Activated CD4-positive, alpha-beta memory T cell treated with anti-CD3 and anti-CD28 coated beads for 36 hours (primary cell): ENCODE results near the gene SLC4A2. TPM values are rescaled to one million over a fixed set of nuclear protein-coding genes. Genes with fewer than 3 reads are reported as not detected.

ENCODE experiments used
- CTCF ChIA-PET: fragments of 350-600 bp; sonication (Branson Sonifier 250); formaldehyde crosslinking; loops from one replicate; lab custom pipeline; 2021; ENCODE audit warnings: antibody characterized with exemption, inconsistent platforms; lab: Charles Lee
- POLR2A ChIA-PET: fragments of 350-600 bp; sonication (Branson Sonifier 250); formaldehyde crosslinking; loops from one replicate; lab custom pipeline; 2021; ENCODE audit warnings: antibody characterized with exemption; lab: Charles Lee
- DNase-seq: peaks from one replicate; pipeline ENCODE4 v3.0.0-alpha.2; 2020
- H3K27ac Mint-ChIP-seq: one replicate; pipeline ENCODE4 v1.8.0; 2021; ENCODE audit warnings: mixed read lengths
- H3K27me3 Mint-ChIP-seq: one replicate; pipeline ENCODE4 v1.8.0; 2021; ENCODE audit warnings: mixed read lengths
- H3K36me3 Mint-ChIP-seq: one replicate; pipeline ENCODE4 v1.8.0; 2021; ENCODE audit warnings: mixed read lengths
- H3K4me1 Mint-ChIP-seq: one replicate; pipeline ENCODE4 v1.8.0; 2021; ENCODE audit warnings: low read depth, mixed read lengths
- H3K4me3 Mint-ChIP-seq: one replicate; pipeline ENCODE4 v1.8.0; 2021; ENCODE audit warnings: mild to moderate bottlenecking, mixed read lengths
- H3K9me3 Mint-ChIP-seq: one replicate; pipeline ENCODE4 v1.8.0; 2021; ENCODE audit warnings: mixed read lengths
- intact Hi-C: fragments of 100-400 bp; cut with micrococcal nuclease; formaldehyde crosslinking; loops from one replicate; pipeline ENCODE4 v1.15.1; 2023
- total RNA-seq, 2 experiments: library from RNA; stranded (reverse); gene quantifications; one replicate each; pipeline ENCODE4 v1.2.3, GENCODE V29; 2021

The SLC4A2 gene
- total RNA-seq, 2 experiments from 2014 or later, result 46.7 to 50.5 TPM

- H3K4me3 Mint-ChIP-seq, result no peak overlapping the region
- no peaks in the 10 kb centered on the region for H3K4me1 Mint-ChIP-seq
- no peaks in the 10 kb centered on the region for H3K27me3 Mint-ChIP-seq
- ChIA-PET POLR2A (interaction anchor here (0.9 to 1.8 kb wide), 3 partner anchors 8 to 12 kb away, joined by 3 to 5 read pairs (median 4); partner anchors contain the start of gene FASTK), CTCF (interaction anchor here (0.6 to 1.3 kb wide), 5 partner anchors 9 to 56 kb away, joined by 3 read pairs; no protein-coding TSS in a partner anchor)
- H3K9me3 Mint-ChIP-seq, result no peaks in the 10 kb centered on the region
- peaks cover 24% of the 10 kb centered on the region for H3K36me3 Mint-ChIP-seq
- no peak overlapping the region for H3K27ac Mint-ChIP-seq
- no peak for DNase-seq
- intact Hi-C loops, result no loop called here
Measured at GRCh38 chr7:151068069-151068773, 8.8 kb downstream of the SLC4A2 start.

- H3K9me3 Mint-ChIP-seq, result no peaks in the 10 kb centered on the region
- no peak for DNase-seq
- no peaks in the 10 kb centered on the region for H3K27me3 Mint-ChIP-seq
- peaks cover 26% of the 10 kb centered on the region for H3K36me3 Mint-ChIP-seq
- no peaks in the 10 kb centered on the region for H3K4me1 Mint-ChIP-seq
- no peak overlapping the region for H3K27ac Mint-ChIP-seq
- ChIA-PET POLR2A (no interaction called here), CTCF (no interaction called here)
- no peak overlapping the region for H3K4me3 Mint-ChIP-seq
- intact Hi-C loops, result no loop called here
Measured at GRCh38 chr7:151069841-151070573, 10.6 kb downstream of the SLC4A2 start.

- CTCF ChIA-PET, result interaction anchor here (0.6 kb wide), 1 partner anchor 42 kb away, joined by 3 read pairs; the partner anchor contains the start of gene ABCB8
- POLR2A ChIA-PET, result interaction anchor here (1.3 kb wide), 1 partner anchor 10 kb away, joined by 4 read pairs; no protein-coding TSS in a partner anchor
Measured at GRCh38 chr7:151070574-151070960, 11.2 kb downstream of the SLC4A2 start.

GRCh38 chr7:151071032-151071866 lies 11.9 kb downstream of the SLC4A2 start:
- ChIA-PET CTCF (interaction anchor here (0.6 to 0.7 kb wide), 2 partner anchors 43 to 85 kb away, joined by 3 read pairs; partner anchors contain the start of gene ABCB8), POLR2A (interaction anchor here (1.3 kb wide), 1 partner anchor 11 kb away, joined by 4 read pairs; no protein-coding TSS in a partner anchor)
- intact Hi-C loops, result no loop called here

More at GRCh38 chr7:151070574-151070960, 11.2 kb downstream of the SLC4A2 start:
- H3K27ac Mint-ChIP-seq, result no peak overlapping the region
- H3K9me3 Mint-ChIP-seq, result no peaks in the 10 kb centered on the region
- intact Hi-C loops, result no loop called here
- peaks cover 23% of the 10 kb centered on the region for H3K36me3 Mint-ChIP-seq
- H3K4me3 Mint-ChIP-seq, result no peak overlapping the region
- H3K27me3 Mint-ChIP-seq, result no peaks in the 10 kb centered on the region
- DNase-seq, result no peak
- H3K4me1 Mint-ChIP-seq, result no peaks in the 10 kb centered on the region

GRCh38 chr7:151073990-151074389 lies 14.6 kb downstream of the SLC4A2 start:
- DNase-seq, result no peak
- ChIA-PET CTCF (no interaction called here), POLR2A (no interaction called here)
- Mint-ChIP-seq H3K27me3 (no peaks in the 10 kb centered on the region), H3K36me3 (peaks cover 25% of the 10 kb centered on the region), H3K4me3 (no peak overlapping the region), H3K4me1 (peaks cover 7% of the 10 kb centered on the region), H3K27ac (no peak overlapping the region), H3K9me3 (no peaks in the 10 kb centered on the region)
- intact Hi-C loops, result no loop called here

More at GRCh38 chr7:151071032-151071866, 11.9 kb downstream of the SLC4A2 start:
- no peaks in the 10 kb centered on the region for H3K4me1 Mint-ChIP-seq
- H3K9me3 Mint-ChIP-seq, result no peaks in the 10 kb centered on the region
- H3K27ac Mint-ChIP-seq, result no peak overlapping the region
- peaks cover 26% of the 10 kb centered on the region for H3K36me3 Mint-ChIP-seq
- no peak overlapping the region for H3K4me3 Mint-ChIP-seq
- H3K27me3 Mint-ChIP-seq, result no peaks in the 10 kb centered on the region
- no peak for DNase-seq

GRCh38 chr7:151074817-151075661 lies 15.7 kb downstream of the SLC4A2 start:
- Mint-ChIP-seq H3K36me3 (peaks cover 22% of the 10 kb centered on the region), H3K27me3 (no peaks in the 10 kb centered on the region), H3K4me3 (no peak overlapping the region), H3K9me3 (no peaks in the 10 kb centered on the region), H3K27ac (peak overlapping the region; percentile 5), H3K4me1 (peaks cover 16% of the 10 kb centered on the region)
- CTCF ChIA-PET, result no interaction called here
- POLR2A ChIA-PET, result no interaction called here
- intact Hi-C loops, result no loop called here
- DNase-seq, result no peak

GRCh38 chr7:151075662-151075971 lies 16.2 kb downstream of the SLC4A2 start:
- intact Hi-C loops, result no loop called here
- Mint-ChIP-seq H3K9me3 (no peaks in the 10 kb centered on the region), H3K27me3 (no peaks in the 10 kb centered on the region), H3K4me3 (no peak overlapping the region), H3K27ac (no peak overlapping the region), H3K36me3 (peaks cover 21% of the 10 kb centered on the region), H3K4me1 (peaks cover 16% of the 10 kb centered on the region)
- CTCF ChIA-PET, result no interaction called here
- POLR2A ChIA-PET, result no interaction called here
- DNase-seq, result no peak

- ChIA-PET CTCF (no interaction called here), POLR2A (interaction anchor here (1.1 kb wide), 1 partner anchor 8 kb away, joined by 3 read pairs; no protein-coding TSS in a partner anchor)
- intact Hi-C loops, result no loop called here
- Mint-ChIP-seq H3K27ac (no peak overlapping the region), H3K27me3 (no peaks in the 10 kb centered on the region), H3K4me1 (peaks cover 16% of the 10 kb centered on the region), H3K4me3 (no peak overlapping the region), H3K9me3 (no peaks in the 10 kb centered on the region), H3K36me3 (peaks cover 18% of the 10 kb centered on the region)
- no peak for DNase-seq
Measured at GRCh38 chr7:151075978-151076426, 16.6 kb downstream of the SLC4A2 start.

GRCh38 chr7:151076863-151077704 lies 17.7 kb downstream of the SLC4A2 start:
- H3K36me3 Mint-ChIP-seq, result peaks cover 16% of the 10 kb centered on the region
- no peaks in the 10 kb centered on the region for H3K27me3 Mint-ChIP-seq
- H3K27ac Mint-ChIP-seq, result no peak overlapping the region
- H3K9me3 Mint-ChIP-seq, result no peaks in the 10 kb centered on the region
- no peak overlapping the region for H3K4me3 Mint-ChIP-seq
- ChIA-PET POLR2A (interaction anchor here (0.8 to 1.8 kb wide), 4 partner anchors 9 to 16 kb away, joined by 3 to 4 read pairs (median 3); partner anchors contain the start of gene AGAP3), CTCF (interaction anchor here (1.1 to 1.2 kb wide), 3 partner anchors 9 to 34 kb away, joined by 3 to 4 read pairs (median 4); no protein-coding TSS in a partner anchor)
- H3K4me1 Mint-ChIP-seq, result peaks cover 21% of the 10 kb centered on the region
- DNase-seq, result no peak
- intact Hi-C loops, result no loop called here

GRCh38 chr7:151077705-151078232 lies 18.4 kb downstream of the SLC4A2 start:
- Mint-ChIP-seq H3K27ac (peak overlapping the region; percentile 61), H3K4me1 (peaks cover 26% of the 10 kb centered on the region), H3K4me3 (peak overlapping the region; percentile 26), H3K27me3 (no peaks in the 10 kb centered on the region), H3K36me3 (peaks cover 15% of the 10 kb centered on the region), H3K9me3 (no peaks in the 10 kb centered on the region)
- DNase-seq, result no peak
- intact Hi-C loops, result no loop called here
- POLR2A ChIA-PET, result interaction anchor here (0.8 to 1.8 kb wide), 3 partner anchors 9 to 17 kb away, joined by 3 to 4 read pairs (median 3); partner anchors contain the start of gene AGAP3
- CTCF ChIA-PET, result interaction anchor here (1.1 to 1.2 kb wide), 3 partner anchors 10 to 33 kb away, joined by 3 to 4 read pairs (median 4); no protein-coding TSS in a partner anchor
